Inflammatory macrophage (primary cell): ENCODE data around the gene MYO5C.
"Not testable (repeated sequence)": the region's sequence is repeated elsewhere in the genome, so short reads cannot be mapped to it uniquely, and the experiment has no call there.

Experiments used
- DNase-seq, 2 donors: peaks; one replicate each; pipeline ENCODE4 v3.0.0-alpha.2; 2020 to 2022

Gene MYO5C

DNA sequence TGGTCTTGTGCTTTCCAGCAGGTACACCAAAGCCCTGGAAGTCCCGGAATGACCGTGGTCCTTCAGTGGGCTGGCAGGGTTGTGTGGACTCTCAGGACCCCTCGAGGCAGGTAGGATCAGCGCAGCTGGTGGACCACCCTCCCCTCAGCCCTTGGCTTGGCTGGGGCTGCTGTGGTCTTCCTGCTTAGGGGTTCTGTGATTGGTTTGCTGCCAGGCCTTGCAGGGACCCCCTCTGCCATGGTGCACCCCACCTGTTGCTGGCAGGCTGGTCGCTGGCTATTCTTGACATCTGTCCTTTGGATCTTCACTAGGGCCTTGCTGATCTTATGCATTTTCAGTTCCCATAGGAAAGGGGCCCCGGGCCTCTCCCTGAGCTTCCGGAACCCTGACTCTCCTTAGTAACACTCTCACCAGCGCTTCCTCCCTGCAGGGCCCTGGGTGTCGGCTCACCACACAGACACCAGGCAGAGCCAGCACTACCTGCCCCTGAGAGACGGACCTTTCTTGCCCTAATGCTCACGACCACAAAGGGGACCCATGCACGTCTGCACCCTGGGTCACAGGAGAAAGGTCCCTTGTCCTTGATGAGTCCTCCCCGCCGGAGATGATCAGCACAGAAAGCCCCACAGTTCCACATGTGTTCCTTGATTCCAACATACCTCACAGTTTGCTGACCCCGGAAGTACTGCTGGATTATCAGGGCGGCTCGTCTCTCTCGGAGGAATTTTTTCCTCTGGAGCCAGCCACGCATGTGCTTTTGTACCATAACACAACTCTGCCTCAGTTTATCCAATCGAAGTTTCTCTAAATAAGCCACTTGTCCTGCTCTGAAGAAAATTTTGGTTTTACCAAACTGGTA lies 51.7 kb downstream of the MYO5C start:
- peak in 1 of 2 donors; percentile 29 for DNase-seq

DNA sequence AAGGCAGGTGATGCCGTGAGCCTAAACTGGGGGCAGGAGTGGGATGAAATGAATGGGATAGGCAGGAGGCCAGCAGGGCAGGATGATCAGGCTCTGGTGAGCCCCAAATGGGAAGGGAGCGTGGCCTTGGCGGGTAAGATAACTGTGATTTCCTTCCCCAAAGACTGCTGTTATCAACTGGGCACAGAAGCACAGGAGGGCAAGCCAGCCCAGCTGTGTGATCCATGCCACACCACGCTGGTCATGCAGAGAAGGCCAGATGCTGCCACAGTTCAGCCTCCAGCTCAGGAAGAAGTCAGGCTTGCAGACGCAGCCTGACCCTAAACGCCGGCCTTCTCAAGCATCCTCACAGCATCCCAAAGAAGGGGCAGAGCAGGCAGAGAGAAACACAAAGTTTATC lies 52.3 kb downstream of the MYO5C start:
- DNase-seq = no peak

DNA sequence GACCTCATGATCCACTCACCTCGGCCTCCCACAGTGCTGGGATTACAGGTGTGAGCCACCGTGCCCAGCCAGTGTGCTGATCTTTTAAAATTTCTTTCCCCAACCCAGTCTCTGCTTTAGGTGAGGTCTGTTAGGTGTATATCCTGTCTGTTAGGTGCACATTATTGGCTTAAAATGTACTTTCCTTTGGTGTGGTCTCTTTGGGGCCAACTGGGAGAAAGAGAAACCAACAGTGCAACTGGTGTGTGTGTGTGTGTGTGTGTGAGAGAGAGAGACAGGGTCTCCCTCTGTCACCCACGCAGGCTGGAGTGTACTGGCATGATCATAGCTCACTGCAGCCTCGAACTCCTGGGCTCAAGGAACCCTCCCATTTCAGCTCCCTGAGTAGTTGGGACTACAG lies 54.1 kb downstream of the MYO5C start:
- DNase-seq = no peak

DNA sequence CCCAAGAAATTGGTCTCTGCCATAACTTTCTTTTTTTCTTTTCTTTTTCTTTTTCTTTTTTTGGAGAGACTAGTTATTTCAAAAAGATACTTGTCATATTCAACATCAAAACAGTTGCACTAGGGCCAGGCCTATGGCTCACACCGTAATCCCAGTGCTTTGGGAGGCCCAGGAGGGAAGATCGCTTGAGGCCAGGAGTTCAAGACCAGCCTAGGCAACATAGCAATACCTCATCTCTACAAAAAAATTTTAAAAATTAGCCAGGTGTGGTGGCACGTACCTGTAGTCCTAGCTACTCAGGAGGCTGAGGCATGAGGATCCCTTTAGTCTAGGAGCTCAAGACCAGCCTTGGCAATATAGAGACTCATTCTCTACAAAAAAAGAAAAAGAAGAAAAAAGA lies 55.4 kb downstream of the MYO5C start:
- no peak for DNase-seq

DNA sequence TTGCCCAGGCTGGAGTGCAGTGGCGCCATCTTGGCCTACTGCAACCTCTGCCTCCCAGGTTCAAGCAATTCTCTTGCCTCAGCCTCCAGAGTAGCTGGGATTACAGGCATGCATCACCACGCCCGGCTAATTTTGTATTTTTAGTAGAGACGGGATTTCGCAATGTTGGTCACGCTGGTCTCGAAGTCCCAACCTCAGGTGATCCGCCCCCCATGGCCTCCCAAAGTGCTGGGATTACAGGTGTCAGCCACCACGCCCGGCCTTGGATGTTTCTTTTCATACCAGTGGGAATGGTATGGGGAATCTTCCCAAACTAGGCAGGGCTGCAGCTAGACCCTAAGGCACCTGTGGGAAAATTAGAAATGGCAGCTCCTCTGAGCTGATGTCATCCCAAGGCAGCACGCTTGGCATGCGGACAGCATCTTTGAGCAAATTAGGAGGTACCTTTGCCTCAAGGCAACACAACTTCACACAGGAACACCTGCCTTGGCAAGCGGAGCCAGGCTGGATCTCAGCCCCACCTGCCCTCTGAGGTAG lies 56.5 kb downstream of the MYO5C start:
- DNase-seq = not testable (repeated sequence)

DNA sequence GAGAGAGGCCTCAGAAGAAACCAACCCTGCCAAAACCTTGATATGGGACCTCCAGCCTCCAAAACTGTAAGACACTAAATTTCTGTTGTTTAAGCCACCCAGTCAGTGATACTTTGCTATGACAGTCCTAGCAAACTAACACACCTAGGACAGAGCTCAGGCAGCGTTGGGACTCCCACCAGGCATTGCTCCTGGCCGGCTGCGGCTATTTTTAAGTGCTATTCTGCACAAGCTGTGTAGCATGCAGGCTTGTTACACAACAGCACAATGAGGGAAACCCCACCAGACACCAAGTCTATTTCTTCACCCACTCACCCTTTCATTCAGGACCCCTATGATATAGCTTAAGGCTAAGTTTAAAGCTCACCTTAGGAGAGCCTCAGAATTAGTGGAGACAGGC lies 57.5 kb downstream of the MYO5C start:
- DNase-seq = no peak

DNA sequence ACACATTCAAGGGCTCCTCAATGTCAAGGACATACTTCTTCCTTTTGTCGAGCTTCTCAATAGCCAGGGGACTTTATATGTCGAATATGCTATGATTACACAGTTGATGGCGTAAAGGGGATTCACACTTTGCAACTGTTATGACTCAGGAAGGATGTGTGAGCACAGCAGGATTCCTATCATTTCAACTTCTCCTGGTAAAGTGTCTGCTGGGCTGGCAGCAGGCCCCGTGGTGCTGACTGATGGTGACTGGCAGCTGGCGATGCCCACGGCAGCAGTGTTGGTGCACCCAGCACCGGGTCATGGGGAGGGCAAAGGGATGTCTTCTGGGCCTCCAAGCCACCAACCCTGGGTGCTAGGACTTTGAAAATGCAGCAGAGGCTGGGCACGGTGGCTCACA lies 59.6 kb downstream of the MYO5C start:
- peak; percentile 17 to 37 for DNase-seq

DNA sequence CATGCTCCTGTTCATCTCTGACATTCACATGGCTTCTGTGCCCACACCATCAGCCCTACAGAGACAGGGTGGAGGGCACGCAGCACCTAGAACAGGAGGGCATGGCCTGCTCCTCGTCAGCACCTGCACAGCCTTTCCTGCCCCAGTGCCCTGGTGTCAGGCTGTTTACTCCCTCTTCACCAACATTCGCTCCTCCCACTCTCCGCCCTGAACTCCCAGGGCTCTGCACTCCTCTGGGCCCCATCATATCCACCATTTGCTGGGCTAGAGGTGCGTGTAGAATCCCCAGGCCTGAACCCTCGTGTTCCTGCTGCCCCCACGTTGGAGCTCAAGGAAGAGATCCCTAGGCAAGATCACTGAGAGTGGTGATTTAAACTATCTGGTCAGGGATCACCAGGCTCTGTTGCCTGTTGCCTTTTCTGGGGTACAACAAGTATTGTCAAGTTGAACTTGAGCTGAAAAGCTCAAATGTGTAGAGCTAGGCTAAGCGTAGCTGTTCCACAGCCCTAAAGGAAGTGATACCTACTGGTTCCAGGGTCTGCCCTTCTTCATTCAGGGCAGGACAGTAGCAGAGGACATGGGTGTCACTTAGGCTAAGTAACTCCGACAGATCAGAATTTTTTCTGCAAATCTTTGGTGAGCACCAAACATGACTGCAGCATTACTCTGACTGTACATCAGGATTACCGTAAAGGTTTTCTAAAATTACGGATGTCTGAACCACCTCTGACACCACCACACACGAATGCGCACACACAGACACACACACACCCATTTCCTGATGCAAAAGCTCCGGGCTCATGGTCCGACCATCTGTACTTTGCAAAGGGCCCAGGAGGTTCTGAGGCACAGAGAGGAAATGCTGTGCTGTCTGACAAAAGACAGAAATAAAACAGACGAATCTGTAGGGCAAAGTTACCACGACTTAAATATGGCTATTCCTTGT lies 60.7 kb downstream of the MYO5C start:
- no peak for DNase-seq

DNA sequence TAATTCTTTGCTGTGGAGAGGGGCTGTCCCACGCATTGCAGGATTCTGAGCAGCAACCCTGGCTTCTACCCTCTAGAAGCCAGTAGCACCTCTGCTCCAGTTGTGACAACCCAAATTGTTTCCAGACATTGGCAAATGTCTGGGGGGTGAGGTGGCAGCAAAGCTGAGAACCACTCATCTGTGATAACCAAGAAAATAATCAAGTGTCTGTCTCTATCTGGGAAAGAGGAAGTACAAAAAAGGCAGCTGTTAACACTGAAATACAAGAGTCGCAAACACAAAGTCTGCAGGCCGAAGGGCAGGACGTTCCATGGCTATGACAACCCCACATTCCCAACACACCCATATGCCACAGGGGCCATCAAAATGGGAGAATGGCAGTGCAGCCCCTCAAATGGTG lies 62.2 kb downstream of the MYO5C start:
- peak; percentile 12 to 32 for DNase-seq

DNA sequence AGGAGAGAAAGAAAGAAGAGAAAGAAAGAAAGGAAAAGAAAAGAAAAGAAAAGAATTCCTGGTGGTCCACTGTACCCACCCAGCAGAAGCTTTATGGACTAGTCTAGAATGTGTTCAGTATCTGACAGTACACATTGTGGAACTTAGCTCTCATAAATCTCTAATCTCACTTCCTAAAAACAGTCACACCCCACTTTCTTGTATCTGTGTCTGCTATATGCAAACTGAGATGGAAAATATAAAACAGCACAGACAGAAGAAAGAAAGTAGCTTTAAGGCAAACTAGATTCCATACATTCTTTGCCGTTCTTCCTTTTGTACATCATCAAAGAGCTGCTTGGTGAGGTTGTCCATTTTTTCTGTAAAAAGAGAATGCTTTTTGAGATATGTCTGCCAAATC lies 63.3 kb downstream of the MYO5C start:
- DNase-seq = peak; percentile 24 to 41

DNA sequence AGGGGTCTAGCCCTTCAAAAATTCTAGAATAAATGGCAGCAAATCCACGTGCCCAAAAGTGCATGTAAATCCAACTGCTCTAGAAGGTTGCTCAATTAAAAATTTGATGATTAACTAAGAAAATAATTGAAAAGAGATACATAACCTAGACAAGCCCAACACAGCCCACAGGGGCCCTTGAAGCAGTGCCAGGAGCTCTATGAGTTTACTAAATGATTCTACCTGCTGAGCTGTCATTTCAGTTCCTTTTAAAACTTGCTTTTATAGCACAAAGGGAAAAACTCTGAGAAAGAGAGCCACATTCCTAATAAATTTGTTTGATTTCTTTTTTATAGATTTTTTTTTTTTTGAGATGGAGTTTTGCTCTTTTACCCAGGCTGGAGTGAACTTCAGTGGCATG lies 65.5 kb downstream of the MYO5C start:
- DNase-seq = no peak

DNA sequence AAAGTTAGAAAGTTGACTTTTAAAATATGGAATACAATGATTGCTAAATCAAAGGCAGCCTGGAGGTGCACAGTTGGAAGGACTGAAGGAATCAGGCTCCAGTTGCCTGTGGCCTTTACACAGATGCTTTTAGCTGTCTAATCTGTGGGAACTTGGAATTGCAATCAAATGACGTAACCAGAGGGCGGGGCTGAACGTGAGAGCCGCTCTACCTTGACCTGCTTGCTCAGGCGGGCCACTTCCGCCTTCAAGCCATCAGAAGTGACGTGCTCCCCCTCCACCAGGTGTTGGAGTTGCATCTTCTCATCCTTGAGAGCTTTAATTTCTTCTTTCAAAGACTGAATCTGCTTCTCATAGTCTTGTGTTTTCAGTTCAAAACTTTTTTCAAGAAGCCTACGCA lies 66.7 kb downstream of the MYO5C start:
- DNase-seq = no peak

DNA sequence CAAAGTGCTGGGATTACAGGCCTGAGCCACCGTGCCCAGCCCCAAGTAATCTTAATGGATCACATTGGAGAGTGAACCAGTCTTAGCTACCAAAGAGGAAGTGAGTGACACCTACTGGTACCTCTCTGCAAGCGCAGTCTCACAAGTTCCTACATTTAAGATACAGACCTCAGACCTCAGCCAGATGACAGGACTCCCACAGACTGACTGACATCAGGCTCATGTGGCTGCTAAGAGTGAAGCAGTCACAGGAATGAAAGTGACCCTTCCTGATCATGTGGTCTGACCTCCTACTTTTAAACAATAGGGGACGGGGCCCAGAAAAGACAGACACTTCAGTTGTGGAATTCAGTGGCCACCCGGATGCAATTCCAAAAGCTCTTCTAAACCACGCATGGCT lies 68.1 kb downstream of the MYO5C start:
- peak; percentile 96 to 99 for DNase-seq

DNA sequence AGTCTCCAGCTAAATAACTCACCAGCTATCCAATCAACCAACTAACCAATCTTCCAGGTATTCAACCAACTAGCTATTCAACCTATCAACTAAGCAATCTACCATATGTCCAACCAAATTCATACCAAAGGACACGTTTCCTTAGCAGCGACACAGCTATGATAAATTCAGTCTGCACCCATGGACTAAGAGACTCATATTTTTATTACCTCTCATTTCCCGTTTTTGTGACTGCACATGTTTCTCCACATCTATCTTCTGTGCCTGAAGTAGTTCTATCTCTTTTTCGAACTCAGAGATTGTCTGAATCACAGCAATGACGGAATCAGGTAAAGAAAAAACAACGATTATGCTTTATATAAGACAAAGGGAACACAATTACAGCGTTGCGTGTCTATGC lies 70.4 kb downstream of the MYO5C start:
- no peak for DNase-seq

DNA sequence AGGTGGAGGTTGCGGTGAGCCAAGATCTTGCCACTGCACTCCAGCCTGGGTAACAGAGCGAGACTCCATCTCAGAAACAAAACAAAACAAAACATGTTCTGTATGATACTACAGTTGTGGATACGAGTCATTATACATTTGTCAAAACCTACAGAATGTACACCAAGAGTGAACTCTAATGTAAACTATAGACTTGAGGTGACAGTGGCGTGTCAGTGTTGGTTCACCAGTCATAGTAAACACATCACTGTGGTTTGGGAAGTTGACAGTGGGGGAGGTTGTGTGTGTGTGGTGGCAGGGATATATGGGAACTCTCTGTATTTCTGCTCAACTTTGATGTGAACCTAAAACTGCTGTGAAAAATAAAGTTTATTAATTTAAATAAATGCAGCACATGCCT lies 71.4 kb downstream of the MYO5C start:
- DNase-seq = peak; percentile 34 to 79

DNA sequence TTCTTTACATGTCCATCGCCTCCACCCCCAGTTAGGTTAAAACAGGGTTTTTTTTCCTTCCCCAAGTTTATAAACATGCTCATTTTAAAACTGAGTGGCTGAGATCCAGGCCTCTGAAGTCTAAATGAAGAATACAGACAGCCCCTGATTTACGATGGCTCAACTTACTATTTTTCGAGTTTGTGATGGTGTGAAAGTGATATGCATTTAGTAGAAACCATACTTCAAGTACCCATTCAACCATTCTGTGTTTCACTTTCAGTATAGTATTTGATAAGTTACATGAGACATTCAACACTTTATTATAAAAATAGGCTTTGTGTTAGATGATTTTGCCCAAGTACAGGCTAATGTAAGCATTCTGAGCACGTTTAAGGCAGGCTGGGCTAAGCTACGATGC lies 73.9 kb downstream of the MYO5C start:
- DNase-seq = no peak

DNA sequence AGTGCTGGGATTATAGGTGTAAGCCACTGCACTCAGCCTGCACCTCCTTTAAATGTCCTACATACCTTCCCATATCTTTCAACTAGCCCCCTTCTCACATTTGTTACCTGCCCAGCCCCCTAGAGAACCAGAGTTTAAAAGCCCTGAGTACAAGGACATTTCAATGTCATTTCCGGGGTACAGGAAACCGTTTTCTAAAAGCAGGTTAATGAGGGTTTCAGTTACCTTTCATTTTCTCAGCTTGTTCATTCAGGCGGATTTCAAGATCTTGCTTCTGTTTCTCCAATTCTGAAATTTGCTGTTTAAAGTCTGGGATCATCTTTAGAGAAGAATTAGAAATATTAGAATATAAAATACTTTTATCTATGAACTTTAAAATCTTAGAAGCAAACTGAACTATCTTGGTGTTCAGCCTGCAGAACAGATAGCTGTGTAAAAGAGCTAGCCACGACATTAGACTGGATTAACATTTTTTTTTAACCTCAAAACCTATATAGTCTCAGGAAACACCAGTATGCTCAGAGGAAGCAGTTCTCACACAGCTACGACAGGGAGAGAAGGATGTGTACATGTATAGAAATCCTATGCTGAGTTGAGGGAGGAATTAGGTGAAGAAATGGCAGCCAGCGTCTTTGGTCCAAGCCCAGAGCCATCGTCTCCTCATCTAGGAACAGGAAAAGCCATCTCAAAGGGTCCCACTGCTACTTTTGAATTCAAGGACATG lies 74.5 kb downstream of the MYO5C start:
- DNase-seq = no peak

DNA sequence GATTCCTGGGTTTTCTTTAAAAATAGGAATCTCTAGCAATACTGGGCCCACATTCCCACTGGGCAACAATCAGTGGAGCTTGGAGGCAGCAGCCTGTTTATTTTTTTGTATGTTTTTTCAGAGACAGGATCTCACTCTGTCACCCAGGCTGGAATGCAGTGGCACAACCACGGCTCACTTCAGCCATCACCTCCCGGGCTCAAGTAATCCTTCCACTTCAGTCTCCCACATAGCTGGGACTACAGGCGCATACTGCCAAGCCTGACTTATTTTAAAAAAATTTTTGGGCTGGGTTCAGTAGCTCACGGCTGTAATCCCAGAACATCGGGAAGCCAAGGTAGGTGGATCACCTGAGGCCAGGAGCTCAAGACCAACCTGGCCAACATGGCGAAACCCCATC lies 75.4 kb downstream of the MYO5C start:
- DNase-seq = no peak

DNA sequence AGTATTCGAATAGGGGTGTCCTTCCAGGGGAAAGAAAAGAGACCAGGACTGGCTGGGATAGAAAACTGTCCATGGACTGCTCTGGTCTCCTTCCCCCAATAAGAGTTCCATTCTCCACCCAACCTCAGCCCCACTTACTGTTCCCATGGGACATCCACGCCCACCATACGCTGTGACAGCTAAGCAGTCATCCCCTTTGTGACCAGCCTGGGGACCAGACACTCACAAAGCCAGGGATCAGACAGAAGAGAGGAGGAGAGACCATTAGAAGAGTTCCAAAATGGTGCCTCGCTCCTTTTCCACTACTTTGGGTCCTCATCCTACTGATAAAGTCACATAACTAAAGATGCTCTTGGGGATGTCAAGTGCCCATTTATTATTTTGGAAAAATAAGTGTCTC lies 76.8 kb downstream of the MYO5C start:
- no peak for DNase-seq

DNA sequence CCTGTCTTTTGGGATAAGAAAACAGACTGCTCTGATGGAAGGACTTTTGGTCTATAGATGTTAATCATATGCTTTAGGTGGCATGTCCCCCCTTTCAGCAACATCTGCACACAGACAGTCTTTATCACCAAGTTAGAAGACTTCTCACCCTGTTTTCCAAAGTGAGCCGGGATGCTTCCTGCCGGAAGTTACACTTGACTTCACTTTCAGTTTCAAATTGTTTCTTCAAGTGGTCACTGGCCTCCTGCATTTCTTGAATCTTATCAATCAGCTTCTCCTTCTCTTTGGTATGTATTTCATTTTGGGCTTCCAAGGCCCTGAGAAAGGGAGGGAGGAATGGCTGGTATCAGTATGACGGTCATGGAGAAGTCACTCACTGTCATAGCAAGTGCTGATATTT lies 77.2 kb downstream of the MYO5C start:
- DNase-seq = no peak

DNA sequence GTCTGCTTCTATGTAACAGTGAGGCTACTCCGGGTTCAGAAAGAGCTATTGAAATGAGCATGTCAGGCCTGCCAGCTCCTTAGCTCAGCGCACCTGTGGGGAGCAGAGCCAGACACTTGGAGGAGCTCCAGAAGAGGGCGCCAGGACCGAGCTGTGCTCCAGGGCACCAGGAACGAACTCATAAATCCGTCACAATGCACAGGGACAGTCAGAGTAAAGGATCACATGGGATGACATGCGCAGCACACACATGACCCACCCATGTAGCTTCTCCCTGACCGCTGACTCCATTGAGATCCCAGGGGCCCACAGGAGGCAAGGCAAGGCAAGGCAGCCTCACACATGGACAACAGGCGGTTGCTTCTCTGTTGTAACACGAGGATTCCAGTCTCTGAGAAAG lies 78.4 kb downstream of the MYO5C start:
- DNase-seq = peak in 1 of 2 donors; percentile 14

DNA sequence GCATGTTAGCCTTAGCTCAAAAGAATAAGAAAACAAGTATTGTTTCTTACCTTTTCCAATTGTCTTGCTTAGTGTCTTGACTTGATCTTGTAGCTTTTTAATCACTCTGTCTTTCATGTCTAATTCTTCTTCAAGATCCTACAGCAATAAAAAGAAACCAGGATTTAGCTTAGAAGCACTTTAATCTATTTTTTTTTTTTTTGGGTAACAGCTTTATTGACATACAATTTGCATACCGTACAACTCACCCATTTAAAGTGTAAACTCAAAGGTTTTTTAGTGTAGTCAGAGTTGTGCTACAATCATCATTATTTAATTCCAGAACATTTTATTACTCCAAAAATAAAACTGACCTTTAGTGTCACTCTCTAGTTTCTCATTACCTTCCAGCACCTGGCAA lies 81.1 kb downstream of the MYO5C start:
- no peak for DNase-seq

DNA sequence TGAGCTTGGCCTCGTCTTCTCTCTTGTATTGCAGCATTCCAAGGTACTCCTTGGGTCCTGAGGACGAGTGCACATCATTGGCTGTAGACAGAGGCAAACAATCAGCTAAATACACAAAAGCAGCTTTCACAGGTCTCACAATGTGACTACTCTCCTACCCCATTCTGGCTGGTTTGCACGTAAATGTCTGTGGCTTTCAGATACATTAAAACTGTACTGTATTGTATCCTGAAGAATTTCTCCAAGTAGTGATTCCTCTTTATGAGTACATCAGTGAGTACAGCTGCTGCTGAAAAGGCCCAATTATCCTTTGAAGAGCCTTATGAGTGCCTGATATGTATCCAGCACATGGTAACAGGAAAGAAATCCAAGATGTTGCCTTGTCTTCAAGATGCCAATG lies 82.4 kb downstream of the MYO5C start:
- DNase-seq = no peak
